K562 (cell line): ENCODE measurements around the gene SEMA3G. TPM values are rescaled to one million over a fixed set of nuclear protein-coding genes. Genes with fewer than 3 reads are reported as not detected.

Experiments
- ATF7 ChIP-seq: fragments of 450-650 bp; IDR thresholded peaks from 2 replicates; pipeline ENCODE4 v1.7.1; 2014; ENCODE audit warnings: mild to moderate bottlenecking, moderate library complexity
- CHD4 ChIP-seq: fragments of 200-600 bp; sonication (generic); IDR thresholded peaks from 3 replicates; pipeline ENCODE4 v1.6.1; 2012; ENCODE audit warnings: low read depth, mild to moderate bottlenecking, mixed read lengths, low read length, inconsistent platforms; ENCODE audit not compliant: insufficient read depth, insufficient replicate concordance, poor library complexity, severe bottlenecking
- CREB3L1 ChIP-seq: fragments of 450-650 bp; IDR thresholded peaks from 2 replicates; pipeline ENCODE4 v1.6.1; 2014; ENCODE audit warnings: low read depth, mild to moderate bottlenecking, moderate library complexity, borderline replicate concordance
- KLF1 ChIP-seq: fragments of 450-650 bp; IDR thresholded peaks from 2 replicates; pipeline ENCODE4 v1.6.1; 2016; ENCODE audit warnings: missing genetic modification characterization, missing compliant biosample characterization
- RCOR1 ChIP-seq, 2 experiments: IDR thresholded peaks; 2 replicates each; pipeline ENCODE4 v1.6.1; 2012; ENCODE audit warnings: low read depth in 2 of 2, low read length in 2 of 2, borderline replicate concordance in 1 of 2, improper control_type of control experiment in 1 of 2
- ZNF184 ChIP-seq: sonication (generic); formaldehyde crosslinking; IDR thresholded peaks from 2 replicates; pipeline ENCODE4 v1.5.0; 2020; ENCODE audit warnings: missing genetic modification reagents
- polyA plus RNA-seq, 8 experiments: library from polyadenylated mRNA; depleted of rRNA in 4 of 8; stranded (reverse) in 5 of 8; unstranded in 3 of 8; fragments of >200 nt; fragmentation: Nextera tagmentation in 2 of 8; fragmentation: Illumina TruSeq in 1 of 8; extraction: Ambion mirVana in 2 of 8; extraction: Trizol in 1 of 8; gene quantifications; 2 replicates each; pipeline versions ENCODE4 v1.2.1 to v1.2.3, GENCODE V29; 2011 to 2014; ENCODE audit warnings: inconsistent platforms in 1 of 8, missing spikeins in 1 of 8
- total RNA-seq, 7 experiments: library from RNA; depleted of rRNA in 6 of 7; stranded (reverse); fragments of >200 nt in 6 of 7; fragmentation: Illumina TruSeq in 2 of 7; extraction: Trizol in 2 of 7; gene quantifications; 2 replicates each; pipeline versions ENCODE4 v1.2.1 to v1.2.3, GENCODE V29; 2011 to 2021; ENCODE audit warnings: low replicate concordance in 1 of 7

Gene SEMA3G
- total and polyA plus RNA-seq, 9 of the 15 experiments (the other 6 are each of a cell fraction or from before 2014, with no cell fraction given): 0.04 to 0.07 (median 0.05) TPM; not detected in 6

DNA sequence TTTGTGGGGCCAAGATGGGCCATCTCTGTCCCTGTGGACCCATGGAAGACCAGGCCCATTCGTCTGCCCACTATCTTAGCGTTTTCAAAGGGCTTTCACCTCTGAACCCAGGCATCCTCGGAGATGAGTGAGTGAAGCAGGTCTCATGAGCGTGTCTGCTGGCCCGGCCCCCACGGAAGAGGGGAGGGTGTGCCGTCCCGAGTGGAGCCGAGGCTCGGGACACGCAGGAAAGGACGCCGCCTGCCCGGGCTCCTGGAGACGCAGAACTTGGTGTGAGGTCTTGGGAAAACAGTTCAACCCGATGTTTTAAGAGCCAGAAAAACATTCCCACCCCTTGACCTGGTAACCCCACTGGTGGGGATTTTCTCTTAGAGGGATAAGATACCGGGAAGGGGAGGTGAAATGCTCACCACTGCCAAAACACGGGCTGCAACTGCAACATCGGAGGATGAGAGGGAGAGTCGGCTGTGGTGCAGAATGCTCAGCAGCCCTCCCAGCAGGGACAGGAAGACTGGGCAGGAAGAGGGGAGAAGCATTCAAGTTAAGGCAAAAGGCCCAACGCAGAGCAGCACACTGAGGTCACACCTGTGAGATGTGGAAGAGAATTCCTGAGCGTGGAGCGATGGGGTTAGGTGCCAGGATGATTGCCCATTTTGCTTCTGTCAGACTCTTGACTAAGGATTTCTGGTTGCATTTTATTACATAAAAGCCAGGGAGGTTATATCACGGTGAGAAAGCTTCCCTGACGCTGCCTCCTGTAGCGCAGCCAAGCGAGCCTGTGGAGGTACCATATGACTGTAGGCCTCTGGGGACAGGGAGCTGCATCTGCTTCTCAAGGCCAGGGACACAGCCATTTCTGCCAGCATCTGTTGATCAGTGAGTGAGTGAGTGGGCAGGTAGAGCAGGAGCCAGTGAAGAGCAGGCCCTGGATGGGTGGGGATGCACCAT, 36.1 kb upstream of the SEMA3G start (continued):
- TF ChIP-seq ZNF184 (no peak), ATF7 (no peak), CHD4 (no peak), RCOR1 (IDR thresholded peaks at IDR 0.05; ENCODE audit: borderline replicate concordance in 1 of 2, low read depth in 2 of 2, low read length in 2 of 2) (no peak), CREB3L1 (no peak), KLF1 (no peak)
